Embryonic facial prominence (tissue), 1 donor: Measurements from ENCODE around the gene FTO.

ENCODE experiments used
- DNase-seq: peaks from one replicate; pipeline ENCODE4 v3.0.0-alpha.2; 2016; ENCODE audit errors: extremely low spot score

Gene FTO

GRCh38 chr16:53932975-53933374 lies 229.0 kb downstream of the FTO start:
- DNase-seq: no peak

GRCh38 chr16:53933407-53933806 lies 229.5 kb downstream of the FTO start:
- no peak for DNase-seq

GRCh38 chr16:53936052-53936451 lies 232.1 kb downstream of the FTO start:
- no peak for DNase-seq

- DNase-seq: no peak
These were observed 232.6 kb downstream of the FTO start for GRCh38 chr16:53936529-53936928.

GRCh38 chr16:53937161-53937880 lies 233.4 kb downstream of the FTO start:
- no peak for DNase-seq

- DNase-seq: no peak
These were observed 240.1 kb downstream of the FTO start for GRCh38 chr16:53944025-53944424.

GRCh38 chr16:53945996-53946395 lies 242.0 kb downstream of the FTO start:
- no peak for DNase-seq

GRCh38 chr16:53946746-53947386 lies 242.9 kb downstream of the FTO start:
- no peak for DNase-seq

- no peak for DNase-seq
These were observed 243.7 kb downstream of the FTO start for GRCh38 chr16:53947642-53948041.

- DNase-seq: no peak
These were observed 244.4 kb downstream of the FTO start for GRCh38 chr16:53948326-53948725.

- DNase-seq: no peak
These were observed 244.9 kb downstream of the FTO start for GRCh38 chr16:53948734-53949430.

- DNase-seq: no peak
These were observed 245.9 kb downstream of the FTO start for GRCh38 chr16:53949715-53950410.

GRCh38 chr16:53950677-53951076 lies 246.7 kb downstream of the FTO start:
- DNase-seq: no peak

- no peak for DNase-seq
These were observed 248.6 kb downstream of the FTO start for GRCh38 chr16:53952215-53953208.

- peak; percentile 69 for DNase-seq
These were observed 249.4 kb downstream of the FTO start for GRCh38 chr16:53953336-53953735.

- DNase-seq: no peak
These were observed 251.4 kb downstream of the FTO start for GRCh38 chr16:53955221-53955875.

GRCh38 chr16:53958341-53958880 lies 254.5 kb downstream of the FTO start:
- DNase-seq: no peak

- DNase-seq: no peak
These were observed 256.3 kb downstream of the FTO start for GRCh38 chr16:53960050-53960812.

- peak; percentile 16 for DNase-seq
These were observed 257.1 kb downstream of the FTO start for GRCh38 chr16:53960954-53961616.
